DMS114 treated with DMSO at 0.1 percent for 48 hours (cell line): Measurements from ENCODE around the gene SORBS2.
"Not testable (repeated sequence)": the region's sequence is repeated elsewhere in the genome, so short reads cannot be mapped to it uniquely, and the experiment has no call there.

ENCODE experiments used
- DNase-seq: peaks from one replicate; lab custom pipeline; 2025; ENCODE audit not compliant: unreplicated experiment; lab: John Stamatoyannopoulos, UW

The SORBS2 gene

GRCh38 chr4:185566425-185566824 is 245.6 kb downstream of the SORBS2 start:
- no peak for DNase-seq

DNA sequence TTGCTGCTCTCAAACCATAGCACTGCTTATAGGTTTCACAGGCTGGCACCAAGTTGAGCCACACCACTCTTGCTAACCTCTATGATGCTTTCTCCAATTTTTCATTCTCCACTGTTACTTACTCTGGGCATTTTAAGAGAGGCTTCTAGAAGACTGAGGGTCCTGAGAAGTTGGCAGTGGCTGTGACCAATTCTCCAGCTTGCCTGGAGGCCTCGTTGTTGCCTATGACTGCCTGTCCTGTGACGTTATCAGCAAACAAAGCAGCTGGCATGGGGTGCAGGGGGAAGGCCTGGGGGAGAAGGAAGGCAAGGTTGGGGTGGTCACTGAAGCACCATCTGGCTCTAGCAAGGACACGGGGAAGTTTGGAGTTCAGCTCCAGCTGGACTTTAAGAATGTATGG is 246.3 kb downstream of the SORBS2 start:
- no peak for DNase-seq

DNA sequence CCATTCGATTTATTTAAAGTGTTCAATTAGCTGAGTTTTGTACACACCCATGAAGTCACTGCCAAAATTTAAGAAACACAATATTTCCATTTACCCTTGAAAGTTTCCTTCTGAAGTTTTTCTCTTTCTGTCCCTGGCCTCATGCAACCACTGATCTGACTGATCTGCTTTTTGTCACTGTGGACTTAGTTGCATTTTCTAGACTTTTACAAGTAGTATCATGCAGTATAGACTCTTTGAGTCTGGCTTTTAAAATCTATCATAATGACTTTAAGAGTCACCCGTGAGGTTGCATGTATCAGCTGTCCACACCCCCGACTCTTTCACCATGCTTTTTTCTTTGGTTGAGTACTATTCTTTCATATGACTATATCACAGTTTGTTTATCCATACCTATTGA is 247.6 kb downstream of the SORBS2 start:
- no peak for DNase-seq

DNA sequence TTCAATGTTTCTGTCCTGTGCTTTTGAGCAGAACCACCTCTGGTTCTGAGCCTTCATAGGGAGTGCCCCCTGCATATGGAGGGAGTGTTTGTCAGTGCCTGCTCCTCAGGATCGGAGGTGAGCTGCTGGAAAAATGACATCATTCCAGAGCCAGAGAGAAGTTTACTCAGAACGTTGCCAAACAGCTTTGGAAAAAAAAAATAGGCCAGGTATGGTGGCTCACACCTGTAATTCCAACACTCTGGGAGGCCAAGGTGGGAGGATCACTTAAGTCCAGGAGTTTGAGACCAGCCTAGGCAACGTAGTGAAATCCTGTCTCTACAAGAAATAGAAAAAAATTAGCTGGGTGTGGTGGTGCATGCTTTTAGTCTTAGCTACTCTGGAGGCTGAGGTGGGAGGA is 249.5 kb downstream of the SORBS2 start:
- DNase-seq: no peak

GRCh38 chr4:185560316-185560715 is 251.7 kb downstream of the SORBS2 start:
- no peak for DNase-seq

GRCh38 chr4:185559915-185560281 is 252.1 kb downstream of the SORBS2 start:
- no peak for DNase-seq

DNA sequence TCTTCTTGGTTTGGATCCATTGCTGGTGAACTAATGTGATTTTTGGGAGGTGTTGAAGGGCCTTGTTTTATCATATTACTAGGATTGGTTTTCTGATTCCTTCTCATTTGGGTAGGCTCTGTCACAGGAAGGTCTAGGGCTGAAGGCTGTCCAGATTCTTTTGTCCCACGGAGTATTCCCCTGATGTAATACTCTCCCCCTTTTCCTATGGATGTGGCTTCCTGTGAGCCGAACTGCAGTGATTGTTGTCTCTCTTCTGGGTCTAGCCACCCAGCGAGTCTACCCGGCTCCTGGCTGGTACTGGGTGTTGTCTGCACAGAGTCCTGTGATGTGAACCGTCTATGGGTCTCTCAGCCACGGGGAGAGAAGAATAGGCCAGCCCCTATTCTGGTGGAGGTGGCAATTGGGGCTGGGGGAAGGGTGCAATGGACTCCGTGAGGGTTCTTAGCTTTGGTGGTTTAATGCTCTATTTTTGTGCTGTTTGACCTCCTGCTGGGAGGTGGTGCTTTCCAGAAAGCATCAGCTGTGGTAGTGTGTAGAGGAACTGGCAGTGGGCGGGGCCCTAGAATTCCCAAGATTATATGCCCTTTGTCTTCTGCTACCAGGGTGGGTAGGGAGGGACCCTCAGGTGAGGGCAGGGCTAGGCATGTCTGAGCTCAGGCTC is 252.6 kb downstream of the SORBS2 start:
- DNase-seq: not testable (repeated sequence)

- DNase-seq: no peak
Measured at GRCh38 chr4:185554365-185555126, 257.4 kb downstream of the SORBS2 start.

GRCh38 chr4:185552254-185552653 is 259.7 kb downstream of the SORBS2 start:
- no peak for DNase-seq

GRCh38 chr4:185550933-185551332 is 261.1 kb downstream of the SORBS2 start:
- DNase-seq: no peak

DNA sequence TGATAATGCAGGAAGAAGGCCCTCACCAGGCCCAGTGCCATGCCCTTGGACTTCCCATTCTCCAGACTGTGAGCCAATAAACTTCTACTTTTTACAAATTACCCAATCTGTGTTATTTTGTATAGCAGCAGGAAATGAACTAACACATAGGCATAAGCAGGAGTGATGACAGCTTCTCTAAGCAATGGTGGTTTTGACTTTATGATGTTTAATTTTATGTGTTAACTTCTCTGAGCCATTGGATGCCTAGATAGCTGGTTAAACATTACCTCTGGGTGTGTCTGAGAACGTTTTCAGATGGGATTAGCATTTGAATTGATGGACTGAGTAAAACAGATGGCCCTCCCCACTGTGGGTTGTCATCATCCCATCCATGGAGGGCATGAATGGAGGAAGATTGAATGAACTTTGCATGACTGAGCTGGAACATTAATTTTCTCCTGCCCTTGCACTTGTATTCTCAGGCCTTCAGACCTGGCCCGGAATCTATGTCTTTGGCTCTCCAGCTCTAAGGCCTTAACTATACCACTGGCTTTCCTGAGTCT is 262.8 kb downstream of the SORBS2 start:
- DNase-seq: no peak

DNA sequence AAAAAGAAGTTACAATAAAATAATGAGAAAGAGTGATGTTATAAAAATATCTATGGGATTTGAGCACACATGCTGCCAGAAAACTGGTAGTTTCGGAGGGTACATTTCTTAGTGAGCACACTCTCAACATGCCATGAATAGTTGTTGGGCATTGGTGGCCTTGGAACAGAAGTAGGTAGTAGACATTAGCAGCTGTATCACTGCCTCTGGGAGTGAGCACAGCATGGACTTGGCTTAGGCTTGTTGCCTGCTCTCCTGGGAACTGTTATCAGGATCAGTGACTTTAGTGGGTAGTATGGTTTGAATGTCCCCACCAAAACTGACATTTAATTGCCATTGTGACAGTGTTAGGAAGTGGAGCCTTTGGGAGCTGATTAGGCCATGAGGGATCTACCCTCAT is 263.4 kb downstream of the SORBS2 start:
- DNase-seq: no peak

GRCh38 chr4:185546335-185546734 is 265.7 kb downstream of the SORBS2 start:
- DNase-seq: no peak

DNA sequence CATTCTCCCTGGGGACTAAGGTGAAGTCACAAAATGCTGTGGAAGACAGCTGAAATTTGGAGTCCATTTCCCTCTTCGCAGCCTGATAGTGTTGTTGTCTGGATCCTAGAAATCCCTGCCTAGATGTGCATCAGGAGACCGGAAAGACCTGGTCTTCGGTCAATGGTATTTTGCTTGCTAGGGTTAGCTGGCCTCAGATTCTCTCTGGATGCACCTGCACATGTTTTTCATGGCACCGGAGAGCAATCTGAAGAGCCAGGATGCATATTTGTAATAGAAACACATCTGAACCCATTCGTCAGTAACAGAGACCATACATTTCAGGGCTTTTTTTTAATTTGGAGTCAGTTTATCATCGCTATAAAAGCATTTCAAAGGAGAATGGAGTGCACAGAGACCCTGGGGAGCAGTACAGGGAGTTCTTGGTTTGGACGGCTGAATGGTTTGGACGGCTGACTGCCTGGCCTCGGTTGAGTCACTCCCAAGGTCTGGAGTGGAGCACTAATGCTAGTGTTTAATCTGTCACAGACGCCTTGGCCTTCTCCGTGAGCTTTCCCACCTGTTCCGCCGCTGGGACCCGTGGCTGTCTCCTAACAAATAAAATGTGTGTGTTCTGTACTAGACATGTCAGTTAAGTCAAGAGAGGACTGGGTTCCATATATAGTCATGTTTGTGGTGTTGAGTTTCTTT is 269.2 kb downstream of the SORBS2 start:
- no peak for DNase-seq

GRCh38 chr4:185541251-185541727 is 270.7 kb downstream of the SORBS2 start:
- no peak for DNase-seq

- DNase-seq: no peak
Measured at GRCh38 chr4:185540487-185541120, 271.4 kb downstream of the SORBS2 start.

- DNase-seq: no peak
Measured at GRCh38 chr4:185540040-185540439, 272.0 kb downstream of the SORBS2 start.

GRCh38 chr4:185538806-185539205 is 273.2 kb downstream of the SORBS2 start:
- no peak for DNase-seq

- DNase-seq: no peak
Measured at GRCh38 chr4:185536411-185536709, 275.6 kb downstream of the SORBS2 start.

DNA sequence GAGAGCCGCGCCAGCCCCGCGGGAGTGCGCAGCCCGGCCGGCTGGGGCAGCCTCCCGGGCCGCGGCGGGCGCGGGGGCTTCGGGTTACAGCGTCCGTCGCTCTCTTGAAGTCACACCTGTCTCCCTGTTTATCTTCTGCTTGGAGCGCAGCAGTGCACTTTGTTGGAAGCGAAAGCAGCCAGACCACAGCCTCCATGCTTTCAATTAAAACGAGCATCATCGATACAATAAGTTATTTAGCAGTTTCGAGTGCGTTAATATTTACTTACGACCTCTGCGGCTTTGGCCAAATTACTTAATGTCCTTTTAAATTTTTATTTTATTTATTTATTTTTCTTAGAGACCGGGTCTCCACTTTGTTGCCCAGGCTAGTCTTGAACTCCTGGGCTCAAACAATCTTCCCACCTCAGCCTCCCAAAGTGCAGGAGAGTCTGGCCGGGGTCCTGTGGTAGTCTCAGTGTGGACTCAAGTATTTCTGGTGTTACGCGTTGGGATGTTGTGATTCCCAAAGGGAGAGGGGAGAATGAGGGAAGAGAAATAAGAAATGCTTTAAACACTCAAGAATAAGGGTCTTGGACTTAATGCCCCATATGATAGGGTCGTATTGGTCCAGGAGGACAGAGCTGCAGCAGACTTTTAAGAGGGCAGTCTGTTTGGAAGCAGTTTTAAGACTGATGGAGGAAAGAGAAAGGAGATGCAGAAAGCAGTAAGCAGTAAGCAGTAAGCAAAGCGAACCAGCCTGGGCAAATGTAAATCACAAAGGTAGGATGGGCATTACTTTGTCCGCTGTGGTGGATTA is 276.2 kb downstream of the SORBS2 start:
- no peak for DNase-seq
